Activated CD4-positive, alpha-beta memory T cell treated with anti-CD3 and anti-CD28 coated beads, Interleukin-2, amount 10 ng/mL, durations not matched to agents 7 days and 5 days (primary cell): Measurements from ENCODE around the gene CKMT2. TPM values are rescaled to one million over a fixed set of nuclear protein-coding genes. Genes with fewer than 3 reads are reported as not detected.

ENCODE experiments used
- CTCF ChIA-PET: fragments of 350-600 bp; sonication (Branson Sonifier 250); formaldehyde crosslinking; loops from one replicate; lab custom pipeline; 2021; ENCODE audit warnings: antibody characterized with exemption, inconsistent platforms; lab: Charles Lee
- POLR2A ChIA-PET: fragments of 350-600 bp; sonication (Branson Sonifier 250); formaldehyde crosslinking; loops from one replicate; lab custom pipeline; 2021; ENCODE audit warnings: antibody characterized with exemption; lab: Charles Lee
- DNase-seq: peaks from one replicate; pipeline ENCODE4 v3.0.0-alpha.2; 2020
- H3K27ac Mint-ChIP-seq: one replicate; pipeline ENCODE4 v1.8.0; 2021; ENCODE audit warnings: mild to moderate bottlenecking, mixed read lengths
- H3K27me3 Mint-ChIP-seq: one replicate; pipeline ENCODE4 v1.8.0; 2021; ENCODE audit warnings: mixed read lengths
- H3K36me3 Mint-ChIP-seq: one replicate; pipeline ENCODE4 v1.8.0; 2021; ENCODE audit warnings: low read depth, mixed read lengths
- H3K4me1 Mint-ChIP-seq: one replicate; pipeline ENCODE4 v1.8.0; 2021; ENCODE audit warnings: mixed read lengths
- H3K4me3 Mint-ChIP-seq: one replicate; pipeline ENCODE4 v1.8.0; 2021; ENCODE audit warnings: mild to moderate bottlenecking, mixed read lengths
- H3K9me3 Mint-ChIP-seq: one replicate; pipeline ENCODE4 v1.8.0; 2021; ENCODE audit warnings: mixed read lengths
- total RNA-seq, 2 experiments: library from RNA; stranded (reverse); gene quantifications; one replicate each; pipeline ENCODE4 v1.2.3, GENCODE V29; 2021

The CKMT2 gene
- total RNA-seq, 2 experiments from 2014 or later = not detected

DNA sequence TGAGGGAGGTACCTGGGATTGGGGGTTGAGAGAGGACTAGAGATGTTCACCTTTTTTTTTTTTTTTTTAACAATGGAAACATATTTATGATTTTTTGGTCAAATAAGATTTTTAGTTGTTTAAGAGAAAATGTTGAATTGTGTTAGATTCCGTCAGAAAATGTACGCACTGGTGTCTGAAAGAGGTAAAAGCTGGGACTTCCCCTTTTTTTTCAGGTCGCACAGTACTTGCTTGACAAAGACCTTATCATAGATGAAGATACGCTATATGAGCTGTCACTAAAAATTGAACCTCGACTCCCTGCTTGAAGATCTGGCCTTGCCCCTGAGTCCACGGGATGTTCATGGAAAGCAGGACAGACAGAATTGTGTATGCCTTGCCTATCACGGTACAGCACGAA is 7.7 kb upstream of the CKMT2 start:
- Mint-ChIP-seq H3K27me3 (no peaks in the 10 kb centered on the region), H3K4me3 (no peak overlapping the region), H3K27ac (no peak overlapping the region), H3K9me3 (no peaks in the 10 kb centered on the region), H3K36me3 (no peaks in the 10 kb centered on the region), H3K4me1 (no peaks in the 10 kb centered on the region)
- DNase-seq = no peak
- POLR2A ChIA-PET = no interaction called here
- CTCF ChIA-PET = interaction anchor here (1.5 kb wide), 1 partner anchor 9 kb away, joined by 4 read pairs; no protein-coding TSS in a partner anchor

DNA sequence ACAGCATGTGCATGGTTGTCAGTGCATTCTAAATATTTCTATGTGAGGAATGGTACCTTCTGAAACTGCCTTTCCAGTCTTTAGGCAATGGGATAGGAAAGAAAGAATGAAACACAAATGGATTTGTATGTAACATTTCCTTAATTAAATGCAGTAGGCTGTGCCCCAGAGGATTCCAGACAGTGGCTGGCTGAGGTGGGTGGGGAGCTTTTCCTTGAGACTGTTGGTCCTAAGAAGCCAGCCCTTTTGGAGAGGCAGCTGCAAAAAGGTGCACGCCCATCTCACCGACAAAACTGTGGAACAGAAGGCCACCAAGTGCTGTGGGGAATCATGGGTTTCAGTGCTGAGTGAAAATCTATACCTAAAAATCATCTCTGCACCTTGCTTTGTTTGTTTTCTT is 6.8 kb upstream of the CKMT2 start:
- POLR2A ChIA-PET = no interaction called here
- Mint-ChIP-seq H3K4me1 (no peaks in the 10 kb centered on the region), H3K9me3 (no peaks in the 10 kb centered on the region), H3K36me3 (no peaks in the 10 kb centered on the region), H3K27ac (no peak overlapping the region), H3K27me3 (no peaks in the 10 kb centered on the region), H3K4me3 (no peak overlapping the region)
- CTCF ChIA-PET = interaction anchor here (1.5 kb wide), 1 partner anchor 10 kb away, joined by 4 read pairs; no protein-coding TSS in a partner anchor
- no peak for DNase-seq

DNA sequence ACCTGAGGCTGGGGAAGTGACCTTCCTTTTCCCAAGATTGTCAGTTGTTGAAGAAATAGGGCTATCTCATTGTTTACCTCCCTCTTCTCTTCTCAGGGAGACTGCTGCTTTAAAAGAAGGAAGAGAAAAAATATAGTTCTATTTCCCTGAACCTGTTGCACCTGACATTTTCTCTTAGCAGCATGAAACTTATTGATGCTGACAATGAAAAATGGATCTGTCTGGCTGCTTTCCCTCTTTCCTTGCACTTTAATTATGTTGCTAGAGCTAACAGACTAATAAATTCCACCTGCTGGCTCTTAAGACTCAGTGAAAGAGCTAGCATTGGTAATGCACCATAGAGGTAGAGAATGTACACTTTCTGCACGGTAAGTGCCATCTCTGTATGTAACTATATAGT is 6.2 kb upstream of the CKMT2 start:
- Mint-ChIP-seq H3K9me3 (no peaks in the 10 kb centered on the region), H3K36me3 (no peaks in the 10 kb centered on the region), H3K27me3 (no peaks in the 10 kb centered on the region), H3K27ac (no peak overlapping the region), H3K4me3 (no peak overlapping the region), H3K4me1 (no peaks in the 10 kb centered on the region)
- DNase-seq = no peak
- ChIA-PET CTCF (interaction anchor here (0.7 kb wide), 1 partner anchor 72 kb away, joined by 3 read pairs; no protein-coding TSS in a partner anchor), POLR2A (no interaction called here)

DNA sequence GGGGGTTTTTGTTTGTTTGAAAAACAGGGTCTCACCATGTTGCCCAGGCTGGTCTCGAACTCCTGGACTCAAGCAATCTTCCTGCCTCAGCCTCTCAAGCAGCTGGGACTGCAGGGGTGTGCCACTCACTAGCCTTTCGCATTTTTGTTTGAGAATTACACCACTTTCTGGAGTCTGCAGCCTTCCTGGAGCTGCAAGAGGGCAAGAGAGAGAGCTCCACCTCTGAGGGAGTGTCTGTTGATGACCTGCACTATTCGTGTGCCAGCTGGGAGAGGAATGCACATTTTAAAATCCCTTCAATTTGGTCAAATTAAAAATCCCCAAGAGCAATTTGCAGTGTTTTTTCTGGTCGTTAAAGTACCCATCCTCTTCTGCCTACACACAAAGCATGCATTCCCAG is 5.0 kb upstream of the CKMT2 start:
- CTCF ChIA-PET = no interaction called here
- no peak overlapping the region for H3K4me3 Mint-ChIP-seq
- POLR2A ChIA-PET = no interaction called here
- no peaks in the 10 kb centered on the region for H3K36me3 Mint-ChIP-seq
- no peaks in the 10 kb centered on the region for H3K9me3 Mint-ChIP-seq
- no peaks in the 10 kb centered on the region for H3K4me1 Mint-ChIP-seq
- H3K27ac Mint-ChIP-seq = no peak overlapping the region
- no peaks in the 10 kb centered on the region for H3K27me3 Mint-ChIP-seq
- no peak for DNase-seq

DNA sequence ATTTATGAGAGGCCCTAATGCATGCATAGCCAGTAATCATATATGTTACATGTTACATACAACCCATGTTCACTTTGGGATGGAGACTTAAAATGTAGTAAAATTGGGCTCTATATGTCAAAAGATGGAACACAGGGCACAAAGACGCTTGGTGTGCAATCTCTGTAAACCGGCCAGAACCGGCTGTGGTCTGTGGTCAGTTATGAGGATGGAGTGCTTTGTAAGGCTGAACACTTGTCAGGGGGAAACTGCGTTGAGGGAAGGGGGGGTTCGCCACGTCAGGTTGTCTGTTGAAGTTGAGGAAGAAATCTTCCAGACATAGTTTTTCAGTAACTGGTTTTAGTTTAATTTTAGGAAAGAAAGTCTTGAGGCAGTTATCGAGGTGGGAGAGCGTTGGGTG is 2.7 kb upstream of the CKMT2 start:
- ChIA-PET POLR2A (no interaction called here), CTCF (no interaction called here)
- no peaks in the 10 kb centered on the region for H3K9me3 Mint-ChIP-seq
- H3K36me3 Mint-ChIP-seq = no peaks in the 10 kb centered on the region
- no peaks in the 10 kb centered on the region for H3K27me3 Mint-ChIP-seq
- H3K4me3 Mint-ChIP-seq = no peak overlapping the region
- peaks cover 12% of the 10 kb centered on the region for H3K4me1 Mint-ChIP-seq
- no peak for DNase-seq
- no peak overlapping the region for H3K27ac Mint-ChIP-seq

DNA sequence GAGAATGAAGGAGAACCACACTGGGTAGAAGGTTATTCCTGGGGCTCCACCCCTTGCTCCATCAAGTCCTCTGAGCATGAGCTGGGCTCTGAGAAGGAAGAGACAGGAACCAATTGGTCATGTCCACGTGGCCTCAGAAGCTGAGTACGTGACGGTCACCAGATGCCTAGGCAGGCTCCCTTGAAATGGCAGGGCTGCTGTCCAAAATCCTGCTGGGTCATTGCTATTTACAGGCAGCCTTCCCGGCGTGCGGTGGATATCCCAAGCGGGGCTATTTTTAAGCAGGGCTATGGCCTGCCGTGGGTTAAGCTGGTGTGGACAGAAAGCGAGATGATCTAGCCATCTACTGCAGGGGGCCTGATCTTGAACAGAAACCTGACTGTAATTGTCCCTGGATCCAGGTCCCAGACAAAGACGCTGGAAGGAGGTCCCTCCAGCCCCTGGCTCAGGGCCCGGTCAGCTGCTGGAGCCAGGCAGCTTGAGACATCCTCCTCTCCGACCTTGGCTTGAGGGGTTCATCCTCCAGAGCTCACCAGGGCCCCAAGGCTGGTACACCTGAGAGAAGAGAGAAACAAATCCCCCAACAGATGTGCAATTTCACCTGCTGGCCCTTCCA is 550 bp upstream of the CKMT2 start:
- H3K9me3 Mint-ChIP-seq = no peaks in the 10 kb centered on the region
- no peak overlapping the region for H3K4me3 Mint-ChIP-seq
- no peak for DNase-seq
- no peaks in the 10 kb centered on the region for H3K27me3 Mint-ChIP-seq
- peaks cover 12% of the 10 kb centered on the region for H3K4me1 Mint-ChIP-seq
- CTCF ChIA-PET = no interaction called here
- no peak overlapping the region for H3K27ac Mint-ChIP-seq
- H3K36me3 Mint-ChIP-seq = no peaks in the 10 kb centered on the region
- POLR2A ChIA-PET = no interaction called here

DNA sequence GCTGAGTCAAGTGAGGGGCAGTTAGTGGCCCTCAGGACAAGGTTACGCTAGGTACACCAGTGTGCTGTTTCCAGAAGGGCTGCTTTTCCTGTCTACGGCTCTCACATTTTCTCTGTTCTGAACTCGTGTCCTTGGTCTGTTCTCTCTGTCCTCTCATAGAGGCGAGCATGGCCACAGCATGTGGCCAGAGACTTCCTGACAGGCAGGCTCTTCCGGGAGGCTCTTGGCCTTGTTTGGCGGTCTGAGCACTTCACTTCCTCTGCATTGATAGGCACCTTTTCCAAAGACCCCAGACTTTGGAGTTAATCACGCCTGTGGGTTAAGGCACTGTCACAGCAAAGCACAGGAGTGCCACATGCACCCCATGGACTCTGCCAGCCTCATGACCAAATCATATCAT is 1.2 kb downstream of the CKMT2 start:
- H3K4me1 Mint-ChIP-seq = peaks cover 12% of the 10 kb centered on the region
- no peak overlapping the region for H3K27ac Mint-ChIP-seq
- ChIA-PET POLR2A (no interaction called here), CTCF (no interaction called here)
- H3K9me3 Mint-ChIP-seq = no peaks in the 10 kb centered on the region
- H3K36me3 Mint-ChIP-seq = no peaks in the 10 kb centered on the region
- no peak overlapping the region for H3K4me3 Mint-ChIP-seq
- DNase-seq = no peak
- no peaks in the 10 kb centered on the region for H3K27me3 Mint-ChIP-seq

DNA sequence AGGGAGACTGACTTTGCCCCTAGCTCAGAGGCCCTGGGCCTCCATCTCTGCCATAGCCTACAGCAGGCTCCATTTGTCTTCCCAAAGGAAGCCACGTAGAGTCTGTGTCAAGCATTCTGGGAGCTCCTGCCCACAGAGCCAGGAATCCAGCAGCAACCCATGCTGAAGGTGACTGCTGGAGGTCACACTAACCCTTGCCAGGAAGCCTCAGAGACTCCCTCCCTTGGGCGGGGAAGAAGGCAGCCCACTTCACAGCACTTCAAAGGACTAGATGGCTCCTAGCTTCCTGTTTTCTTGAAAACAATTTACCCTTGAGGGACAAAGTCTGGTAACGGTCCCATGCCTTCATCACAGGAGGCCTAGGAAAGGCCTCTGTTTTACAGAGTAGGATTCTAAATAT is 1.7 kb downstream of the CKMT2 start:
- POLR2A ChIA-PET = no interaction called here
- Mint-ChIP-seq H3K27ac (no peak overlapping the region), H3K4me3 (no peak overlapping the region), H3K9me3 (no peaks in the 10 kb centered on the region), H3K36me3 (no peaks in the 10 kb centered on the region), H3K27me3 (no peaks in the 10 kb centered on the region), H3K4me1 (peaks cover 12% of the 10 kb centered on the region)
- no peak for DNase-seq
- CTCF ChIA-PET = no interaction called here

DNA sequence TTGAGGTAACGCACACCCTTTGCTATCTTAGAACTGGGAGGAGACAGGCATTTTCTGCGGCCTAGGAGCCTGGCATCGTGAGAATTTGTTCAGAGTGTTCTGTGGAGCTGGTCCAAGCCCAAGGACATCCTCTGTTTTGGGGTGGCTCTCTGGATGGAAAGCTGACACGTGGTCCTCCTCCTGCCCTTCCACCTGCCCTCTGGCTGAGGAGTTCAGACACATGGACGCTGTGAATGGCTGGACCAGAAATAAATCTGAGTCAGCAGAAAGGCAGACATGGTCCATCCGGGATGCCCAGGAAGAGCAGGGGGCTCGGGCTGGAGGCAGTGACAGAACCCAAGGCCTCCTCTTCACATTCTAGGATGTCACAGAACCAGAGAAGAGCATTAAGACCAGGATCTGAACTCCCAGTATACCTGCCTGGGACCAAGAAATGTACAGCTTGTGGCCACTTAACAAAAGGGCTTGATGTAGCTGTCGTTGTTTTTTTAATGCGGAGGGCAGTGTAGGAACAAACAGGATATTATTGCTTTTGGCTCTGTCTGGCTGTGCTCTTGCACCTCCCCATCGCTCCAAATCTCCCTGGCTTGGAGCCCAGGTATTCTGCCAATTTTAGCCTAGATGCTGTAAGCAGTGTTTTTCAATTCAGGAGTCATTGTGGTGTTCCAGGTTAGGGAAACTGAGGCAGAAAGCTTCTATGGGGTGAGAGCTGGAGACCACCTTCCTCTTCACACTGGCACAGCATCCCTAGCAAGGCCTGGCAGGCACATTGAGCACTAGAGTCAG is 2.4 kb downstream of the CKMT2 start:
- no peaks in the 10 kb centered on the region for H3K36me3 Mint-ChIP-seq
- CTCF ChIA-PET = no interaction called here
- POLR2A ChIA-PET = no interaction called here

DNA sequence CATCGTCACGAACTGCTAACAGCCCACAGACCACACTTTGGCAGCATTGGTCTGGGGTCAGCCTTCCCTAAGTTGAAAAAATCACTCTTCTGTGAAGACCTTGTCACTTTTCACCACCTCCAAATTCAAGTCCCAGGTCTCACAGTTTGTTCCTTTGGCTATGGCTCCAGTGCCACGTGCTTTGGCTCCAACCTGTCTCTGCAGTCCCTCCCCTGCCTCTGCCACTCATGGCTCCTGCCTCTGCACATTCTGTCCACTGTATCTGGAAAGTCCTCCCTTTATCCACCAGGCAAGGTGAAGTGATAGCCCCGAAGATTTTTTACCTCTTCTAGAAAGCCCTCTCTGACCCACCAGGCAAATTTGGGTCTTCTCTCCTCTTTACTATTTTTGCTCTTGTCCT is 5.3 kb downstream of the CKMT2 start:
- ChIA-PET CTCF (no interaction called here), POLR2A (no interaction called here)
- Mint-ChIP-seq H3K27ac (no peak overlapping the region), H3K4me1 (peaks cover 12% of the 10 kb centered on the region), H3K27me3 (no peaks in the 10 kb centered on the region), H3K36me3 (no peaks in the 10 kb centered on the region), H3K4me3 (no peak overlapping the region), H3K9me3 (no peaks in the 10 kb centered on the region)
- DNase-seq = no peak

More for the DNA sequence above, 2.4 kb downstream of the CKMT2 start:
- H3K4me3 Mint-ChIP-seq = no peak overlapping the region
- H3K4me1 Mint-ChIP-seq = peaks cover 12% of the 10 kb centered on the region
- no peaks in the 10 kb centered on the region for H3K9me3 Mint-ChIP-seq
- no peak overlapping the region for H3K27ac Mint-ChIP-seq
- H3K27me3 Mint-ChIP-seq = no peaks in the 10 kb centered on the region
- no peak for DNase-seq

DNA sequence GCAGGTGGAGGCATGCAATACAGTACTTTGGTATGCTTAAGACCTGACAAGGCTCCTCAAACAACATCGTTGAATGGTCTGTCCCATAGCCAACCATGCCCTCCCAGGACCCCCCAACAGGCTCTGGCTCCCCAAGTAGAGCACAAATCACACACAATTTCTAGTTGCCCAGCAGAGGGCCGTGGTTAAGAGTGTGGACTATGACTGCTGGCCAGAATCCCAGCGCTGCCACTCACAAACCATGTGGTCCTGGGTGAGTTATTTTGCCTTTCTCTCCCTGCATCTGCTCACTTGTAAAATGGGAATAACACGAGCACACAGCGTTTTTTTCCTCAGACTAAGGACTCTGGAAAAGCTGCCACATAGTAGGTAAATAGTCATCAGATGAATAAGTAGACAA is 6.5 kb downstream of the CKMT2 start:
- H3K27ac Mint-ChIP-seq = no peak overlapping the region
- H3K36me3 Mint-ChIP-seq = no peaks in the 10 kb centered on the region
- no peaks in the 10 kb centered on the region for H3K9me3 Mint-ChIP-seq
- CTCF ChIA-PET = no interaction called here
- no peak for DNase-seq
- no peak overlapping the region for H3K4me3 Mint-ChIP-seq
- POLR2A ChIA-PET = no interaction called here
- peaks cover 8% of the 10 kb centered on the region for H3K4me1 Mint-ChIP-seq
- H3K27me3 Mint-ChIP-seq = no peaks in the 10 kb centered on the region

DNA sequence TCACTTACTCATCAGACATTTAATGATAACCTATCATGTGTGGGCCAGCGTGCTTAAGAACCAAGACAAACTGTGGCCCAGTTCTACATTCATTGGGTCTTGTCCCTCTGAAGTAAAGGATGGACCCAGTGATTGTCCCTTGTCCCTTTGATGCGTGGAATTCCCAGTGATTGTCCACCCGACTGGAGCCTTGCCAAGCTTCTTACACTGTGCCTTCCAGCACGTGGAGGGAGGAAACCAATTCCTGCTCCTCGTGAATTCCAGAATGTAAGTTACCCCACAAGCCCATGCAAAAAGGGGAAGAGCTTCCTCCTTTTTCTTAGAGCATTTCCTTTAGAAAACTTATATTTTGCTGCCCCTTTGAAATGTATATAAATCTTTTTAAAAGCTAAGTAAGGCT is 7.9 kb downstream of the CKMT2 start:
- CTCF ChIA-PET = no interaction called here
- H3K36me3 Mint-ChIP-seq = no peaks in the 10 kb centered on the region
- DNase-seq = no peak
- no peak overlapping the region for H3K4me3 Mint-ChIP-seq
- no peaks in the 10 kb centered on the region for H3K9me3 Mint-ChIP-seq
- POLR2A ChIA-PET = no interaction called here
- H3K27me3 Mint-ChIP-seq = no peaks in the 10 kb centered on the region
- H3K27ac Mint-ChIP-seq = no peak overlapping the region
- no peaks in the 10 kb centered on the region for H3K4me1 Mint-ChIP-seq

DNA sequence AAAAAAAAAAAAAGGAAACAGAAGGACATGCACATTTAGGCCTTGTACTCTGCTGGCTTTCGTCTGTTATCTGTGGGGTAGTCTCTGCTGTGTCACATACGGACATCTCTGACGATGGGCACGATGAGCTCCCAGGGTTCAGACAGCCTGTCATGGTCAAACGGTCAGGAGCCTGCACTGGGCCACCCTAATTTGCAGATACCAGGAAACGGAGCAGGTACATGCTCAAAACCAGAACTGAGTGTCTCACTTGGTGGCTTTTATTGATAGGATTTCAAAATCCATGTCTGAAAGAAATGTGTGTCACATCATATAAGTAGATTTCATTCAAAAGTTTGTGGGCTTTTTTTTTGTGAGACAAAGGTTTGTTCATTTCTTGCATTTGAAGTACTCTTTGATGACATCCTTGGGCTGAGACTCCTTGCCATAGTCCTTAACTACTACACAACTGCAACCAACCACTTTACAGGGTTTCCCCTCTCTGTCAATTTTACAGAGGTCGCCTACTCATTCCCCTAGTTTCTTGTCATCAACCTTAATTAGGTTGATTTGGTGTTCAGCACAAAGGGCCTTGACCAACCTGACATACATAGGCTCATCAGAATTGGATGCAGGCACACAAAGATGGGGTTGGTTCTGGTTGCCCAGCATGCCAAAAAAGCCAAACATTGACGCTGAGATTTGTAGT is 9.0 kb downstream of the CKMT2 start:
- ChIA-PET POLR2A (no interaction called here), CTCF (no interaction called here)
- no peak overlapping the region for H3K27ac Mint-ChIP-seq

More for the DNA sequence above, 9.0 kb downstream of the CKMT2 start:
- Mint-ChIP-seq H3K4me3 (no peak overlapping the region), H3K27me3 (no peaks in the 10 kb centered on the region), H3K36me3 (no peaks in the 10 kb centered on the region), H3K4me1 (no peaks in the 10 kb centered on the region), H3K9me3 (no peaks in the 10 kb centered on the region)
- no peak for DNase-seq
